ENCODE results near the gene GPSM1.
A peak's percentile ranks its signal among the peaks of the same experiment; 100 is the strongest.

Gene GPSM1

GRCh38 chr9:136358888-136359287 lies 31.5 kb downstream of the GPSM1 start:
- DNase-seq (ENCODE audit: extremely low read depth, low read depth): no peak
- no peak for TF ChIP-seq CTCF (IDR thresholded peaks at IDR 0.05; ENCODE audit: low read depth, low read length, missing control alignments)

GRCh38 chr9:136359774-136360718 lies 32.7 kb downstream of the GPSM1 start:
- TF ChIP-seq CTCF (IDR thresholded peaks at IDR 0.05; ENCODE audit: low read depth, low read length, missing control alignments): no peak

More at GRCh38 chr9:136358888-136359287, 31.5 kb downstream of the GPSM1 start:
- H3K4me3 ChIP-seq (replicated peaks; ENCODE audit: low read depth, low read length): no peak overlapping the region

GRCh38 chr9:136361047-136361753 lies 33.9 kb downstream of the GPSM1 start:
- no peak for TF ChIP-seq CTCF (IDR thresholded peaks at IDR 0.05; ENCODE audit: low read depth, low read length, missing control alignments)
- no peak overlapping the region for H3K4me3 ChIP-seq (replicated peaks; ENCODE audit: low read depth, low read length)
- no peak for DNase-seq (ENCODE audit: extremely low read depth, low read depth)

More at GRCh38 chr9:136359774-136360718, 32.7 kb downstream of the GPSM1 start:
- no peak overlapping the region for H3K4me3 ChIP-seq (replicated peaks; ENCODE audit: low read depth, low read length)
- DNase-seq (ENCODE audit: extremely low read depth, low read depth): no peak

GRCh38 chr9:136361754-136362449 lies 34.6 kb downstream of the GPSM1 start:
- TF ChIP-seq CTCF (IDR thresholded peaks at IDR 0.05; ENCODE audit: low read depth, low read length, missing control alignments): no peak
- no peak for DNase-seq (ENCODE audit: extremely low read depth, low read depth)

GRCh38 chr9:136362450-136362784 lies 35.1 kb downstream of the GPSM1 start:
- H3K4me3 ChIP-seq (replicated peaks; ENCODE audit: low read depth, low read length): peak overlapping the region; percentile 10; the same call in 1 of the 2 replicates
- DNase-seq (ENCODE audit: extremely low read depth, low read depth): no peak
- no peak for TF ChIP-seq CTCF (IDR thresholded peaks at IDR 0.05; ENCODE audit: low read depth, low read length, missing control alignments)

More at GRCh38 chr9:136361754-136362449, 34.6 kb downstream of the GPSM1 start:
- no peak overlapping the region for H3K4me3 ChIP-seq (replicated peaks; ENCODE audit: low read depth, low read length)

DNA sequence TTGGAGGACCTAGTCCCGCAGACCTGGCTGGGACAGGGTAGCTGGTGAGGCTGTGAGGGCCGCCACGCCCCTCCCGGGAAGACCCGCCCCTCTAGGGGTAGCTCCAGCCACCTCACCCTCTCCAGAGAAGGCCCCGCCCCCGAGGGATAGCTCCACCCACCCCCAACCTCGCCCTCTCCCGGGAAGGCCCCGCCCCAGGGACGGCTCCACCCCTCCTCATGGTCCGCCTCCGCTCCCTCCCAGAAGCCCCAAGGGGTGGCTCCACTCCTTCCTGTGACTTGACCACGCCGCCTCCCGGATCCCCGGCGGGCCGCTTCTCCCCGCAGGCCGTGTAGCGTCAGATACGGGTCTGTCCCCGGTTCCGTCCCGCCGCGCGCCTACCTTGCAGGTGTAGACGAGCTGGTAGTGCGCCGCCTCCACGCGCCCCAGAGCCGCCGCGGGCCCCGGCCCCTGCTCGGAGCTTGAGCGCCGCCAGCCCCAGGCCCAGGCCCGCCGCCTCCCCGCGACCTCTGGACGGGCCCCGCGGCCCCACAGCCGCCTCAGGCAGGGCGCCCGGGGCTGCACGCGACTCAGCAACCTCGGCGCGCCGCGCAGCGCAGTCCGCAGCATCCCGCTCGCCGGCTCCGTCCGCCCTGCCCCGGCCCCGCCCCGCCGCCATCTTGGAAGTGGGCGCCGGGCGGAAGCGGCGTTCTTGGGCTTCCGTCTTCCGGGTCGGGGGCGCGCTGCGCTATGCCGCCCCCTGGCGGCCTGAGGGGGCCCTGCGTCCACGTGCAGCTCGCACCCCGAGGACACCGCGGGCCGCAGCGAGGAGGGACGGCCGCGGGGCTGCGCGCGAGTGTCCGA lies 36.0 kb downstream of the GPSM1 start, which contains the start of gene DNLZ:
TSS of gene DNLZ (minus strand) at position 639 of the 843 bp plus-strand sequence. CDS start at position 609, 30 bp downstream.
- H3K4me3 ChIP-seq (replicated peaks; ENCODE audit: low read depth, low read length): peak within 1 kb of the TSS; percentile 50
- TF ChIP-seq CTCF (IDR thresholded peaks at IDR 0.05; ENCODE audit: low read depth, low read length, missing control alignments): peak; percentile 75
- peak; percentile 78 for DNase-seq (ENCODE audit: extremely low read depth, low read depth)

Measured in HFF-Myc (cell line).